HAP-1 (cell line): ENCODE results near the gene STRA8.

Experiments used
- DNase-seq, 2 experiments: peaks; one replicate each; pipeline ENCODE4 v3.0.0-alpha.2; 2016 to 2020; ENCODE audit warnings: low spot score in 2 of 2
- H3K27me3 ChIP-seq: fragments of 250-450 bp; sonication (Bioruptor Pico); 2 replicates; pipeline ENCODE4 v1.5.1; 2020; ENCODE audit warnings: low read depth, mild to moderate bottlenecking, moderate library complexity
- H3K36me3 ChIP-seq: fragments of 250-450 bp; sonication (Bioruptor Pico); replicated peaks from 2 replicates; pipeline ENCODE4 v1.5.1; 2020; ENCODE audit warnings: mild to moderate bottlenecking
- H3K4me1 ChIP-seq: fragments of 250-450 bp; sonication (Bioruptor Pico); 2 replicates; pipeline ENCODE4 v1.5.1; 2020; ENCODE audit warnings: mild to moderate bottlenecking
- H3K4me3 ChIP-seq: fragments of 250-450 bp; sonication (Bioruptor Pico); 2 replicates; pipeline ENCODE4 v1.5.1; 2020; ENCODE audit warnings: mild to moderate bottlenecking, moderate library complexity
- H3K9me3 ChIP-seq: fragments of 250-450 bp; sonication (Bioruptor Pico); 2 replicates; pipeline ENCODE4 v1.5.1; 2020; ENCODE audit warnings: mild to moderate bottlenecking, moderate library complexity
- in situ Hi-C: fragments of 300-500 bp; cut with MboI; formaldehyde crosslinking; loops from 3 replicates; pipeline ENCODE4 v1.14.3; 2020; ENCODE audit warnings: low sequenced_read_pairs, inconsistent platforms, mixed read lengths

Gene STRA8, protein sequence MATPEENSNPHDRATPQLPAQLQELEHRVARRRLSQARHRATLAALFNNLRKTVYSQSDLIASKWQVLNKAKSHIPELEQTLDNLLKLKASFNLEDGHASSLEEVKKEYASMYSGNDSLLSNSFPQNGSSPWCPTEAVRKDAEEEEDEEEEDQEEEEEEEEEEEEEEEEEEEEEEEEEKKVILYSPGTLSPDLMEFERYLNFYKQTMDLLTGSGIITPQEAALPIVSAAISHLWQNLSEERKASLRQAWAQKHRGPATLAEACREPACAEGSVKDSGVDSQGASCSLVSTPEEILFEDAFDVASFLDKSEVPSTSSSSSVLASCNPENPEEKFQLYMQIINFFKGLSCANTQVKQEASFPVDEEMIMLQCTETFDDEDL

DNA sequence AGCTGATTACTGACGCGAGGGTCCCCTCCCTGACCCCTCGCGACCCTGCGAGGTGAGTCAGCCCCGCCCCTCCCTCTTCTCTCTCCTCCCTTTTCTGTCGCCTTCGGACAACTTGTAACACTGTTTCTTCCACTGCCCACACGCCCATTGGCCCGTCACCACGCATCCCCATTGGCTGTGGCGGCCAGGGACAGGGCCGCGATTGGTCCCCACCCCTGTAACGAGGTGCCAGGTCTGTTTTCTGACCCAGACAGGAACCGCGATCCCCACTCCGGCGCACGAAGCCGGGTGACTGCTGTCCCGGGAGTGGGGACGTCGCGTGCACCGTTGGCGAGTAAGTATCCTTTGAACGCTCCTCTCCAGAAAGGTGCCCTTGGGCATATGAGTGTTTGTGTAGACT lies at the start of gene STRA8:
STRA8 (plus strand) TSS at position 269 of the 400 bp plus-strand sequence. CDS start 6,687 bp downstream, outside the sequence.
- Histone ChIP-seq H3K36me3 (no peaks in the 10 kb centered on the region), H3K27me3 (no peaks in the 10 kb centered on the region), H3K4me1 (no peaks in the 10 kb centered on the region), H3K4me3 (no peak within 1 kb of the TSS), H3K9me3 (no peaks in the 10 kb centered on the region)
- in situ Hi-C loops: no loop called here
- DNase-seq: no peak

DNA sequence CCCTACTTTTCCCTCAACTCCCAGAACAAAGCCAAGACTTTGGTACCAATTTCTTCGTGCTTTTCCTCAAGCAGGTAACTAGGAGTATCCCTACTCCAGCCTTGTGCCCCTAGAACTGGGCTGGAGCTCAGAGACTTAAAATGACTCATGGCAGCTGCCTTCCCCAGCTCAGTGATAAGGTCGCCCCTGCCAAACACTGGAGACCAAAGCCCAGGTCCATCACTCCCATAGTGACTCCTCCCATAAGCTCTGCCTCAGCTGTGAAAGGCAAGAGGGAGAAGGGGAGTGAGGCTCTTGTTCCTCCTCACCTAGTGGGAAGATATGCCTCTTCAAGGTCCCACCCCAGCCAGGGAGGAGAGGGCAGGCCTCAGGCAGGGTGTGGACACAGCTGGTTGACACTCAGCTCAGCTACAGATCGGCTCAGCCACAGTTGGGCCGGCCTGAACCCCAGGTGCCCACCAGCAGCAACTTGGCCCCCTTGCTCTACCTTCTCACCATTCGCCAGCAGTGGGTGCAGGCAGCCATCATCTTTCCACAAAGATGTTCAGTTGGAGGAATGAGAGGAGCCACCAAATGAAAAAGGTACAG lies 49.3 kb upstream of the STRA8 start:
- Histone ChIP-seq H3K36me3 (peaks cover 7% of the 10 kb centered on the region; the same call in 1 of the 2 replicates), H3K4me3 (no peak overlapping the region), H3K27me3 (no peaks in the 10 kb centered on the region), H3K9me3 (no peaks in the 10 kb centered on the region), H3K4me1 (no peaks in the 10 kb centered on the region)
- in situ Hi-C loops: no loop called here
- no peak for DNase-seq

DNA sequence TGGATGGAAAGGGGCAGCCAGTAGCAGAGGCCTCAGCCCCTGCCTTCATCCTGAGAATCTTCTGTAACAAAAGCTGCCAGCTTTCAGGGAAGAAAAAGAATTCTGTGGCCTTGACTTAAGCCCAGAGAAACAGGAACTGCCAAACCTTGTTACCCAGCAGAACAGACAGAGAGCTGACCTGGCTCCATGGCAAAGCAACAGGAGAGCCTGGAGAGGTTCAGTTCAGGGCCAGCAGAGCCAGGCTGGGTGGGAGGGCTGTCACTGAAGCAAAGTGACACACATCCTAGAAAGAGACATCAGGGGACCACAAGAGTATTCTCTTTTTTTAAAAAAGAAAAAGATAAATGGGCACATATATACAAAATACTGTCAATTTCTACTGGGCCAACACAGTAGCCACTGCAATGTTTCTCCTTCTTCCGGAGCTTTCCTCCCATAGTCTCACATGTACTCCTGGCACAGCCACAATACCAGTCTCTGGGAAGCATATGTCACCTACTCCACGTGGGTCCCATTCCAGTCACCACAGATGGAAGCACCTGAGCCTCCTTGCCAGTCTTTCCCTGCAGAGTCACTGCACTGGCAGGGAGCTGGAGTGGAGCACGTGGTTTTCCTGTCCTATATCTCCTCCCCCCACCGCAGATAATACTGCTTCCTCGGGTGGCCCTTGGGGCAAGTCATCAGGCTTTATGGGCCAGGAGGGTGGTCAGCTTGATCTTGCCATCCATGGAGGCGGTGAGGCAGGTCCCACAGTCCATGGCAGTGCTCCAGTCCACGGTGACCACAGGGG lies 48.0 kb upstream of the STRA8 start:
- Histone ChIP-seq H3K27me3 (no peaks in the 10 kb centered on the region), H3K4me3 (no peak overlapping the region), H3K9me3 (no peaks in the 10 kb centered on the region), H3K36me3 (peaks cover 7% of the 10 kb centered on the region; the same call in 1 of the 2 replicates), H3K4me1 (no peaks in the 10 kb centered on the region)
- DNase-seq: no peak
- in situ Hi-C loops: no loop called here

DNA sequence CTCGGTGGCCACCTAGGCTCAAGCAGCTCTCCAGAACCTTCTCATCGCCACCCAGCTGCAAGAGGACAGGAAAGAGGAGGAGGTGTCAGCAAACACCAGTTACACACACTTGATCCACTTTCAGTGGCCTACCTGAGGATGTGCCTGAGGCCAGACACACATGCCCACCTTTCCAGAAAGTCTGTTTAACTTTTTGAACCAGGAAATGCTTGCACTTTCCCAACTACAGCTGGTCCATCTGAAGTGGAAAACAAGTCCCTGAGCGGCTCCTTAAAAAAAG lies 47.4 kb upstream of the STRA8 start:
- in situ Hi-C loops: no loop called here
- no peaks in the 10 kb centered on the region for H3K27me3 ChIP-seq
- peaks cover 7% of the 10 kb centered on the region; the same call in 1 of the 2 replicates for H3K36me3 ChIP-seq
- no peak overlapping the region for H3K4me3 ChIP-seq
- DNase-seq: no peak
- no peaks in the 10 kb centered on the region for H3K4me1 ChIP-seq
- no peaks in the 10 kb centered on the region for H3K9me3 ChIP-seq

DNA sequence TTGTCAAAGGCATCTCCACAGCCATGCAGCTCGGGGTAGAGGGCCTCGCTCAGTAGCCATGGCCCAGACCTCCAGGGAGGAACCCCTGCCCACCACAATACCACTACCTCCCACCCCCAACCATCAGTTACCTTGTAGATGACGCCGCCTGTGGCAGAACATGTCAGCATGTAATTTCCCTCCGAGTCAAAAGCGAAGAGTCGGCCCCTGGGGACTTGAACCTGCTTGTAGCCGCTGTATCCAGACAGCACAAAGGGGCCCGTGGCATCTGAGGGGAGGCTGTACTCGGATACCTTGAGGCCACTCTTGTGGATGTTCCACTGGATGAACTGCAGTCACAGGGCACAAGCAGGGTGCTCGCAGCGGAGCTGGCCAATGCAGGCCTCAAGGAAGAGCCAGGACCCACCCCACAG lies 46.8 kb upstream of the STRA8 start:
- in situ Hi-C loops: no loop called here
- Histone ChIP-seq H3K36me3 (peaks cover 7% of the 10 kb centered on the region; the same call in 1 of the 2 replicates), H3K4me3 (no peak overlapping the region), H3K4me1 (no peaks in the 10 kb centered on the region), H3K27me3 (no peaks in the 10 kb centered on the region), H3K9me3 (no peaks in the 10 kb centered on the region)
- DNase-seq: no peak

DNA sequence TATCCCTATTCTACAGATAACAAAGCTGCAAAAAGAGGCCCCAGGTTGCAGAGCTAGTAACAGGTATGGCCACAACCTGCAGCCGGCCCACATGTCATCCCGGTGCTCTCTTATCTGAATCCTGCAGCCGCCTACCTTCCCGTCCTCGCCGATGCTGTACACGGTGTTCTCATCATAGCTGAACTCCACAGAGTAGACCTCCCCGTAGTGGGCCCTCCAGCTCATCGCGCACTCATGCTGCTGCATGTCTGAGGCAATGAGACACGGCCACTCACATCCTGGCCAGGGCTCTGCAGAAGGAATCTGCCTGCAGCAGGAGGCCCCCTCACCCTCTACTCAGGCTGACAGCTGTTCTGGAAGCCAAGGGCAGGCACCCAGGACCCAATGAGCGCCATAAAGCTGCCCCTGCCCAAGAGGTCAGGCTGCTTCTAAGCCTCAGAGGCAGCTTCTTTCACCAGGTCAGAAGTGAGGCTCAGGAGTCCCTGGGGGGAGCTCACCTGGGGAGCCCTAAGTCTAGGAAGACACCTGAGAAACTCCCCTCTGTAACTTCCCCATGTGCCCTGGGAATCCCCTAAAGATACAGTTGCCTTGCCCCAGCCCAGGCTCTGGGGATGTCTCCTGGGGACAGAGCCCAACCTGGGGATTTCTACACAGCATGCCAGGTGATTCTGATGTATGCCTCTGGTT lies 45.2 kb upstream of the STRA8 start:
- in situ Hi-C loops: no loop called here
- Histone ChIP-seq H3K4me3 (no peak overlapping the region), H3K27me3 (no peaks in the 10 kb centered on the region), H3K9me3 (no peaks in the 10 kb centered on the region), H3K36me3 (peaks cover 7% of the 10 kb centered on the region), H3K4me1 (no peaks in the 10 kb centered on the region)
- DNase-seq: no peak

DNA sequence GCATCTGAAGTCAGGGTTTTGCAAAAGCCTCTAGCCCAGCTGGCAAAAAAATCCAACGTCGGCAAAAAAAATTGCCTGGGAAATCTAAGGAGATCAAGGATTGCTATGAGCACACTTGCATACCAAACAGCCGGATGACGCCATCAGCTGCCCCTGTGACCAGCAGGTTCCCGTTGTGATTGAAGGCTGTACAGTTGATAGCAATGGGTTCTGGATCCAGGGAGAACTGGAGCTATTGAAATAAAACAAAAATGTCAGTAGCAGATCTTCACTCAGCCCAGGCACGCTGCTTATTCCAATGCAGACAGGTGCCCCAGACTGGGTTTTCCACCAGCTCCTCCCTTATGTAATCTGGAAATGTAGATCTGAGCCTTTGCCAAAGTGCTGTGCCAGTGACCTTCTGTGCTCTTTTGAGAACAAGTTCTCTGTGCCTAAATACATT lies 44.4 kb upstream of the STRA8 start:
- Histone ChIP-seq H3K27me3 (no peaks in the 10 kb centered on the region), H3K4me3 (no peak overlapping the region), H3K4me1 (no peaks in the 10 kb centered on the region), H3K9me3 (no peaks in the 10 kb centered on the region), H3K36me3 (peaks cover 7% of the 10 kb centered on the region)
- no peak for DNase-seq
- in situ Hi-C loops: no loop called here

DNA sequence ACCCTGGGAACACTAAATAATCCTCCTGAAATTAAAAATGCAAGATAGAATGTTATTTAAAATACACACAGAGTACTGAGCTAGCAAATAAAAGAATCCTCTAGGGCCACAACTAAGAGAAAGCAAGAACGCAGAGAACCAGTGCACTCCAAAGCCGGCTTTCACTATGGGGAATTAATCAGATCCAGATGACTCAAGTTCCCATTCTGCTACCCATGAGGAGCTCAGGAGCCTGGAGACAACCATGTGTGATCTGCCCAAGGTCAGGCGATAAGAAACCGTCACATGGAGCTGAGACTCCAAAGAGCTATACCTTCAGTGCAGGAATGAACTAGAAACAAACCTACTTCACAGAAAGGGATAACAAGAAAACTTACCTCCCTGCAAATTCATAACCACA lies 43.7 kb upstream of the STRA8 start:
- no peaks in the 10 kb centered on the region for H3K4me1 ChIP-seq
- DNase-seq: no peak
- H3K36me3 ChIP-seq: peaks cover 7% of the 10 kb centered on the region
- no peak overlapping the region for H3K4me3 ChIP-seq
- H3K9me3 ChIP-seq: no peaks in the 10 kb centered on the region
- in situ Hi-C loops: no loop called here
- no peaks in the 10 kb centered on the region for H3K27me3 ChIP-seq

DNA sequence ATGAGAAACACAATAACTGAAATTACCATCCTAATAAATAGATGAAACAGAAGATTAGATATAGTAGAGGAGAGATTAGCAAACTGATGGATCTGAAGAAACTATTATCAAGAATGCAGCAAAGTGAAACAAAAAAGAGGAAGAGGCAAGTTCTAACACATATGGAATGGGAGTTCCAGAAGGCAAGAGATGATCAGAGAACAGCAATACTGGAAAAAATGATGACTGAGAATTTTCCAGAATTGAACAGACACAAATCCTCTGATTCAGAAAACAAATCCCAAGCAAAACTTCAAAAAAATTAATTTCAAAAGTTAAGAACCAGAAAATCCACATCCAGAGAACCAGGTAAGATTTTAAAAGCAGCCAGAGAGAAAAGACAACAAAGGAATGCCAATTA lies 42.9 kb upstream of the STRA8 start:
- in situ Hi-C loops: no loop called here
- Histone ChIP-seq H3K27me3 (no peaks in the 10 kb centered on the region), H3K36me3 (peaks cover 3% of the 10 kb centered on the region), H3K9me3 (no peaks in the 10 kb centered on the region), H3K4me1 (no peaks in the 10 kb centered on the region), H3K4me3 (no peak overlapping the region)
- DNase-seq: no peak

DNA sequence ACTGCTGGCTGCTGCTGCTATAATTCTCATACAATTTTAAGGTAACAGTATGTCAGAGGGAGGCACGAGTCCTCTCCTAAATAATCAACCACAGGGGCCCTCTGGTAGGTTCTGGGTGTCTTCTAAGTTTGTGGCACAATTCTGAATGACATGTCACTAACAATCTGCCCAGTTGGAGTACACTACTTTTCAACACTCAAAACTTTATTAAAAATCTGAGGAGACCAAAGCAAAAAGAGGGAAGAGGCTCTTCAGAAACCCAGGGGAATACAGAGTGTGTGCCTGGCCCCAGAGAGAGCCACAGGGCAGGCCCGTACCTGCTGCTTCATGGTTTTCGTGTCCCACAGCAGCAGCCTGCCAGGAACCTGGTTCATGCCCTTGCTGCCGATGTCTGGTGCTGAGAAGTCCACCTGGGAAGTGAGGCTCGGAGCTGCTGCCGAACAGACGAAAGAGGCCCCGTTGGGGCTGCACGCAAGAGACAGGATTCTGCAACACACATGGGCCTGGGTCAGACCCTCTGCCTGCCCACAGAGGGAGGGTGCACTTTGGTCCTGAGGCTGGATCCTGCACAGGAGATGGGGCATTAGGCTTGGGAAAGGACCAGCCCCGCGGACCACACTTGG lies 40.6 kb upstream of the STRA8 start:
- no peak overlapping the region for H3K4me3 ChIP-seq
- peaks cover 3% of the 10 kb centered on the region for H3K36me3 ChIP-seq
- no peaks in the 10 kb centered on the region for H3K27me3 ChIP-seq
- H3K4me1 ChIP-seq: no peaks in the 10 kb centered on the region
- in situ Hi-C loops: no loop called here
- DNase-seq: no peak
- H3K9me3 ChIP-seq: no peaks in the 10 kb centered on the region

DNA sequence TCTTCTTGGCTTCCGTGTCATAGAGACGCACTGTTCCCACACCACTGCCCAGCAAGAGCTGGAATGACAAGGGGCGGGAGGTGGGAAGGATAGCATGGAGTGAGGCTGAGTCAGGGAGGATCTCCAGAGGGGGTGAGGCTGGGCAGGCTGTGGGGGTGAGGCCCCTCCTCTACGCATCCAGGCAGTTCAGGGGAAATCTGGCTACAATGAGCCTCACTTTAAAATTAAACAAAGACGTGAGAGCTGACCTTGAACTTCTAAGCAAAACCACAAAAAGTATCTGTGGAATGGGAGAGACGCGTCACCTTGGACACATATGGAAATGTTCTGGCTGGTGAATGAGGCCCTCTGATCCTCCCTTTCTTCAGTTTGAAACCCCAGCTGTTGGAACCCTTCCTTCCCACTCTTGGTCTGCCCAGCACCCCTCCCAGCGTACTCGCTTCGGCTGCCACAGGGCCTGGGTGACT lies 40.0 kb upstream of the STRA8 start:
- H3K9me3 ChIP-seq: no peaks in the 10 kb centered on the region
- no peak overlapping the region for H3K4me3 ChIP-seq
- no peak for DNase-seq
- H3K36me3 ChIP-seq: peaks cover 3% of the 10 kb centered on the region
- H3K4me1 ChIP-seq: no peaks in the 10 kb centered on the region
- in situ Hi-C loops: no loop called here
- H3K27me3 ChIP-seq: no peaks in the 10 kb centered on the region

DNA sequence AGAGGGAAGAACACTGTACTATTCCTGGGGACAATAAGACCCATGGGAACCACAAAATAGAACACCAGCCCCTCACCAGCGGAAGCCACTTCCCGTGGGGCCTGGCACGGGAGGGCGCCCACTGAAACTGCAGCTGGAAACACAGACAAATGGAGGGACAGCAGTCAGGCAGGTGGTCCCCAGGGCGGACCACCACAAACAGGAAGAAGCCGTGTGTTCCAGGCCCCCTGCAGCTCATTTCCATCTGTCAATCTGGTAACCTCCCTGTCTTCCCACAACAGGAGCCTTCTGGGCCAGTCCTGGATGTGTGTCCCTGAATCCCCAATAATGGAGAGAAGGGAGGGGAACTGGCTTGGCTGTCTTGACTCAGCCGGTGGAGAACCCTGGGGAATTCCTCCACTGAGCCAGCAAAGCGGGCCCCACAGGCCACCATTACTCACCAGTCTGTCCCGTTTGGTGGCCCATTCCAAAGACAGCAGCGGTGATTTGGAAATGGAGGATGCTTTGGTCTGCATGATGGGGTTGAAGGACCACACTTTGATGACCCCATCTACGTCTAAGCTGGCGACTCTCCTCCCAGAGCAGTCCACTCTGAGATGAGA lies 39.0 kb upstream of the STRA8 start:
- H3K27me3 ChIP-seq: no peaks in the 10 kb centered on the region
- H3K4me3 ChIP-seq: no peak overlapping the region
- in situ Hi-C loops: no loop called here
- H3K36me3 ChIP-seq: peaks cover 3% of the 10 kb centered on the region
- H3K9me3 ChIP-seq: no peaks in the 10 kb centered on the region
- no peaks in the 10 kb centered on the region for H3K4me1 ChIP-seq
- no peak for DNase-seq

DNA sequence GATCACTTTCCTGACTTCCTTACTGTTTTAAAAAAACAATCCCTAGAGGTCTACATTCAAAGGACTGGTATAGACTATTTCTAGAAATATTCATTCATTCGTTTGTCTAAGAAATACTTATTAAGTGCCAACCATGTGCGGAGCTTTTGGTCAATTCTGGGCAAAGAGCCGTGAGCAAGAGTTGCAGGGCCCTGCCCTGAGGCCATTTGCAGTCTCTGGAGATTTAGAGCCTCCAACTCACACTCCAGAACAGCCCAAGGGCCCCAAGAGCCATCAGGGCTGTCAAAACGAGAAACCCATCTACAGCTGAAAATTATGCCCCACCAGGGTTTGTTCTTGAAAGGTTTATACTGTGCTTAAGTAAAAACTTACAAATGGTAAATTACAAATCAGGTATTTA lies 38.5 kb upstream of the STRA8 start:
- peaks cover 3% of the 10 kb centered on the region for H3K36me3 ChIP-seq
- no peak for DNase-seq
- in situ Hi-C loops: no loop called here
- H3K4me1 ChIP-seq: no peaks in the 10 kb centered on the region; the same call in 1 of the 2 replicates
- H3K27me3 ChIP-seq: no peaks in the 10 kb centered on the region
- no peak overlapping the region for H3K4me3 ChIP-seq
- H3K9me3 ChIP-seq: no peaks in the 10 kb centered on the region
